Motor neuron (in vitro differentiated cells): ENCODE results near the gene ORM1. TPM values are rescaled to one million over a fixed set of nuclear protein-coding genes. Genes with fewer than 3 reads are reported as not detected.
A peak's percentile ranks its signal among the peaks of the same experiment; 100 is the strongest.

Experiments
- ATAC-seq, 8 experiments: fragments of 200-7000 bp; cut with Tn5 transposase; replicated peaks in 6 of 8; 2 replicates each; pipeline ENCODE4 v1.8.0; 2021; ENCODE audit warnings: mild to moderate bottlenecking in 8 of 8, moderate library complexity in 8 of 8
- H3K27ac ChIP-seq, 2 donors: fragments of 250-450 bp; sonication (Bioruptor Pico); 2 replicates each; pipeline ENCODE4 v1.9.0; 2021; ENCODE audit warnings: antibody characterized with exemption in 2 of 2, mild to moderate bottlenecking in 2 of 2, moderate library complexity in 1 of 2
- H3K4me1 ChIP-seq, 2 donors: fragments of 250-450 bp; sonication (Bioruptor Pico); replicated peaks in 1 of 2; 2 replicates each; pipeline ENCODE4 v1.6.1; 2021; ENCODE audit warnings: antibody characterized with exemption in 2 of 2, mild to moderate bottlenecking in 2 of 2, moderate library complexity in 1 of 2
- H3K4me3 ChIP-seq, 5 donors: fragments of 250-450 bp; sonication (Bioruptor Pico); 2 replicates each; pipeline ENCODE4 v1.9.0; 2021; ENCODE audit warnings: antibody characterized with exemption in 5 of 5, mild to moderate bottlenecking in 5 of 5, moderate library complexity in 4 of 5
- WGBS, 10 experiments: fragments of 450-650 bp; shearing (Covaris generic); methylation state at CpG; one replicate each; pipeline ENCODE4 v1.0.0; 2022; 5-methylcytosine and 5-hydroxymethylcytosine counted together
- in situ Hi-C, 9 experiments: fragments of 400-800 bp; cut with MboI; loops; one replicate each; pipeline ENCODE4 v1.15.0; 2021; ENCODE audit warnings: low sequenced_read_pairs in 9 of 9, low pct_unique_long_range_greater_than_20kb in 2 of 9; ENCODE audit not compliant: unreplicated experiment in 9 of 9
- total RNA-seq, 8 experiments: library from RNA; unstranded; fragments of 300-600 nt; gene quantifications; 2 replicates each; pipeline versions ENCODE4 v1.2.3 to v1.2.4, GENCODE V29; 2022

Gene ORM1
- total RNA-seq, 8 experiments from 2014 or later, result not detected

GRCh38 chr9:114371343-114371944 lies 48.5 kb downstream of the ORM1 start:
- Histone ChIP-seq H3K4me3 (no peak overlapping the region), H3K27ac (peak overlapping the region; percentile 75), H3K4me1 (peaks cover 22 to 24% of the 10 kb centered on the region in 2 donors)
- no peak for ATAC-seq
- in situ Hi-C loops, result no loop called here
- WGBS, 10 experiments, result 100% methylated on average over 3 of the region's 7 CpGs; no CpG with 5 or more reads in 9 of the 10 experiments

GRCh38 chr9:114371973-114372917 lies 49.3 kb downstream of the ORM1 start:
- WGBS, 10 experiments, result 60 to 82% (median 80%) methylated on average over 1 to 5 of the region's 14 CpGs; no CpG with 5 or more reads in 7 of the 10 experiments
- Histone ChIP-seq H3K4me3 (no peak overlapping the region), H3K27ac (no peak overlapping the region), H3K4me1 (peaks cover 22 to 24% of the 10 kb centered on the region in 2 donors)
- in situ Hi-C loops, result no loop called here
- peak in 2 of 8 experiments; percentile 25 to 49 for ATAC-seq

GRCh38 chr9:114372921-114373448 lies 50.1 kb downstream of the ORM1 start:
- whole genome bisulfite sequencing, 10 experiments, result 100% methylated on average over 1 of the region's 9 CpGs; no CpG with 5 or more reads in 9 of the 10 experiments
- H3K4me1 ChIP-seq, result peaks cover 22 to 24% of the 10 kb centered on the region in 2 donors
- no peak for ATAC-seq

GRCh38 chr9:114373960-114374730 lies 51.2 kb downstream of the ORM1 start:
- no peak for ATAC-seq
- in situ Hi-C loops, result no loop called here
- Histone ChIP-seq H3K4me1 (peaks cover 22 to 24% of the 10 kb centered on the region in 2 donors), H3K4me3 (no peak overlapping the region), H3K27ac (no peak overlapping the region)
- 47 to 100% (median 91%) methylated on average over 1 to 8 of the region's 16 CpGs; no CpG with 5 or more reads in 1 of the 10 experiments for WGBS, 10 experiments

More at GRCh38 chr9:114372921-114373448, 50.1 kb downstream of the ORM1 start:
- in situ Hi-C loops, result no loop called here
- no peak overlapping the region for H3K27ac ChIP-seq
- H3K4me3 ChIP-seq, result no peak overlapping the region

GRCh38 chr9:114374936-114375335 lies 52.0 kb downstream of the ORM1 start:
- no peak overlapping the region for H3K27ac ChIP-seq
- in situ Hi-C loops, result no loop called here
- no peak for ATAC-seq
- no peak overlapping the region for H3K4me3 ChIP-seq
- peaks cover 19 to 20% of the 10 kb centered on the region in 2 donors for H3K4me1 ChIP-seq
- WGBS, 10 experiments, result 43 to 97% (median 73%) methylated on average over 2 to 9 of the region's 9 CpGs

- Histone ChIP-seq H3K4me1 (peaks cover 13 to 14% of the 10 kb centered on the region in 2 donors), H3K4me3 (no peak overlapping the region), H3K27ac (no peak overlapping the region)
- ATAC-seq, result no peak
- 82 to 100% (median 86%) methylated on average over 2 to 7 of the region's 9 CpGs for WGBS, 10 experiments
- in situ Hi-C loops, result no loop called here
These were observed 52.7 kb downstream of the ORM1 start for GRCh38 chr9:114375386-114376175.

Other genes with a start within 250 kb of the ORM1 start
- gene AMBP, start 244.8 kb upstream of the ORM1 start, total RNA-seq, result 1 to 10 TPM in 1 of 8 experiments, under 1 TPM in 6, not detected in 1; 0.16 to 1.8 (median 0.45) TPM
- gene KIF12, start 223.8 kb upstream of the ORM1 start, total RNA-seq, result 1 to 10 TPM in 2 of 8 experiments, under 1 TPM in 3, not detected in 3; 0.46 to 2.0 (median 0.96) TPM
- 10 to 100 TPM in 1 of 8 experiments, 1 to 10 TPM in 6, under 1 TPM in 1; 0.54 to 40.3 (median 4.2) TPM for gene COL27A1, start 167.6 kb upstream of the ORM1 start, total RNA-seq
- under 1 TPM in 1 of 8 experiments, not detected in 7; 0.46 TPM for gene ORM2, start 6.8 kb downstream of the ORM1 start, total RNA-seq
- 10 to 100 TPM in 4 of 8 experiments, 1 to 10 TPM in 4; 2.7 to 25.7 (median 10.8) TPM for gene AKNA, start 64.9 kb downstream of the ORM1 start, total RNA-seq
- gene WHRN, start 182.4 kb downstream of the ORM1 start, total RNA-seq, result 10 to 100 TPM in 3 of 8 experiments, 1 to 10 TPM in 5; 4.2 to 13.5 (median 6.9) TPM